K562 (cell line): ENCODE data around the gene NKD1. TPM values are rescaled to one million over a fixed set of nuclear protein-coding genes. Genes with fewer than 3 reads are reported as not detected.

ENCODE experiments used
- ATAC-seq: fragments of 200-7000 bp; cut with Tn5 transposase; 3 replicates; pipeline ENCODE4 v1.9.1; 2020; ENCODE audit warnings: moderate library complexity
- BruUV-seq: library from RNA; stranded (reverse); fragments of 400-500 nt; replicated peaks from 2 replicates; lab custom pipeline; 2021; lab: Mats Ljungman, UMichigan
- CTCF ChIA-PET: fragments of 300-600 bp; formaldehyde crosslinking; extraction: SDS; loops from one replicate; lab custom pipeline; 2021; ENCODE audit warnings: low intra/inter-chr PET ratio; lab: Yijun Ruan, JAX
- POLR2A ChIA-PET: fragments of 300-600, 350-650 bp; sonication (Branson Sonifier 250); formaldehyde crosslinking; extraction: SDS; loops from one replicate; lab custom pipeline; 2021; ENCODE audit warnings: antibody characterized with exemption, inconsistent platforms; lab: Yijun Ruan, JAX
- DNase-seq, 4 experiments: peaks; one replicate each; pipeline versions ENCODE4 v3.0.0 to v3.0.0-alpha.2; 2011 to 2018; ENCODE audit warnings: low spot score in 3 of 4, mixed read lengths in 3 of 4; ENCODE audit errors: extremely low read depth in 1 of 4
- FAIRE-seq: peaks from 2 replicates; lab custom pipeline; 2011; peaks lifted over from hg19 to GRCh38; lab: Jason Lieb, UNC
- H2AFZ ChIP-seq: 2 replicates; pipeline ENCODE4 v1.6.0; 2011; ENCODE audit warnings: low read depth, low read length, control low read depth, inconsistent platforms
- H3K27ac ChIP-seq: fragments of 200-600 bp; 3 replicates; pipeline ENCODE4 v1.8.0; 2011; ENCODE audit warnings: low read depth, mild to moderate bottlenecking, control low read depth, inconsistent platforms, low read length, moderate library complexity, mixed read lengths; ENCODE audit errors: extremely low read depth
- H3K27me3 ChIP-seq, 2 experiments: fragments of 300-600 bp in 1 of 2; 2 replicates in 1 of 2; 3 replicates in 1 of 2; pipeline versions ENCODE4 v1.6.0 to v1.8.0; 2011; ENCODE audit warnings: inconsistent platforms in 2 of 2, low read length in 2 of 2, mild to moderate bottlenecking in 1 of 2, mixed read lengths in 1 of 2, moderate library complexity in 1 of 2; ENCODE audit not compliant: control insufficient read depth in 2 of 2, insufficient read depth in 2 of 2
- H3K36me3 ChIP-seq: fragments of 300-600 bp; 3 replicates; pipeline ENCODE4 v1.8.0; 2011; ENCODE audit warnings: mild to moderate bottlenecking, low read length, inconsistent platforms; ENCODE audit not compliant: control insufficient read depth, insufficient read depth
- H3K4me1 ChIP-seq, 2 experiments: fragments of 200-600 bp in 1 of 2; replicated peaks in 1 of 2; 2 replicates in 1 of 2; 3 replicates in 1 of 2; pipeline versions ENCODE4 v1.5.1 to v1.8.0; 2011; ENCODE audit warnings: inconsistent platforms in 2 of 2, low read length in 2 of 2, mild to moderate bottlenecking in 1 of 2, mixed read lengths in 1 of 2, moderate library complexity in 1 of 2; ENCODE audit not compliant: control insufficient read depth in 2 of 2, insufficient read depth in 2 of 2
- H3K4me2 ChIP-seq: 2 replicates; pipeline ENCODE4 v1.6.1; 2011; ENCODE audit warnings: low read length, control low read depth, inconsistent platforms, mixed read lengths; ENCODE audit not compliant: insufficient read depth
- H3K4me3 ChIP-seq: fragments of 200-600 bp; sonication (generic), shearing (Covaris generic); 2 replicates; pipeline ENCODE4 v1.5.1; 2016; ENCODE audit warnings: control low read depth, inconsistent platforms
- H3K79me2 ChIP-seq: fragments of 200-600 bp; 3 replicates; pipeline ENCODE4 v1.8.0; 2011; ENCODE audit warnings: low read length, inconsistent platforms; ENCODE audit not compliant: control insufficient read depth, insufficient read depth
- H3K9ac ChIP-seq, 2 experiments: 2 replicates each; pipeline versions ENCODE4 v1.6.0 to v1.6.1; 2011; ENCODE audit warnings: low read depth in 2 of 2, low read length in 2 of 2, control low read depth in 1 of 2, inconsistent platforms in 1 of 2, mild to moderate bottlenecking in 1 of 2, mixed read lengths in 1 of 2; ENCODE audit not compliant: insufficient read depth in 1 of 2
- H3K9me1 ChIP-seq: one replicate; pipeline ENCODE4 v1.6.0; 2011; ENCODE audit warnings: inconsistent platforms, mild to moderate bottlenecking, low read length, moderate library complexity; ENCODE audit not compliant: control insufficient read depth, insufficient read depth
- H3K9me3 ChIP-seq: replicated peaks from 2 replicates; pipeline ENCODE4 v1.5.1; 2011; ENCODE audit warnings: low read depth, low read length, inconsistent platforms; ENCODE audit not compliant: control insufficient read depth, insufficient read depth
- H4K20me1 ChIP-seq: replicated peaks from 2 replicates; pipeline ENCODE4 v1.6.1; 2011; ENCODE audit warnings: low read length, inconsistent platforms, mixed read lengths; ENCODE audit not compliant: control insufficient read depth, insufficient read depth
- CREBBP ChIP-seq: IDR thresholded peaks from one replicate; pipeline ENCODE4 v1.6.1; 2012; ENCODE audit warnings: low read depth, mild to moderate bottlenecking, control low read depth, inconsistent platforms, low read length
- CSDE1 ChIP-seq, 2 experiments: fragments of 450-650 bp; IDR thresholded peaks; 2 replicates each; pipeline ENCODE4 v1.6.1; 2016; ENCODE audit warnings: mild to moderate bottlenecking in 1 of 2
- DACH1 ChIP-seq: fragments of 450-650 bp; IDR thresholded peaks from 2 replicates; pipeline ENCODE4 v1.6.1; 2018; ENCODE audit not compliant: partially characterized antibody
- DLX4 ChIP-seq: fragments of 250-450 bp; sonication (Bioruptor Pico); IDR thresholded peaks from 2 replicates; pipeline ENCODE4 v1.6.1; 2021; ENCODE audit warnings: mild to moderate bottlenecking
- MAFK ChIP-seq: IDR thresholded peaks from 2 replicates; pipeline ENCODE4 v1.6.1; 2011; ENCODE audit warnings: low read length, improper control_type of control experiment
- NR2C2 ChIP-seq, 2 experiments: fragments of 200-800 bp in 1 of 2; sonication (Bioruptor generic) in 1 of 2; sonication (generic) in 1 of 2; formaldehyde crosslinking in 1 of 2; IDR thresholded peaks; 2 replicates each; pipeline versions ENCODE4 v1.6.1 to v1.8.0; 2016 to 2022; ENCODE audit warnings: mild to moderate bottlenecking in 1 of 2, missing compliant biosample characterization in 1 of 2, missing genetic modification characterization in 1 of 2, missing genetic modification reagents in 1 of 2
- PRMT5 ChIP-seq: sonication (generic); formaldehyde crosslinking; IDR thresholded peaks from 2 replicates; pipeline ENCODE4 v1.5.0; 2020; ENCODE audit warnings: missing genetic modification reagents
- RBBP5 ChIP-seq: fragments of 200-600 bp; sonication (generic); IDR thresholded peaks from 2 replicates; pipeline ENCODE4 v1.6.1; 2012; ENCODE audit warnings: borderline replicate concordance, mild to moderate bottlenecking, low read length, control low read depth, inconsistent platforms; ENCODE audit not compliant: insufficient read depth, poor library complexity, severe bottlenecking
- SFPQ ChIP-seq: fragments of 200-400 bp; formaldehyde crosslinking; IDR thresholded peaks from 2 replicates; pipeline ENCODE4 v1.6.1; 2017; ENCODE audit warnings: mild to moderate bottlenecking, low read depth, low read length, moderate library complexity
- SOX6 ChIP-seq: fragments of 450-650 bp; IDR thresholded peaks from 2 replicates; pipeline ENCODE4 v1.6.1; 2014; ENCODE audit warnings: mild to moderate bottlenecking
- TCF7 ChIP-seq: sonication (generic); IDR thresholded peaks from 2 replicates; pipeline ENCODE4 v1.6.1; 2016; ENCODE audit warnings: antibody characterized with exemption, borderline replicate concordance
- WGBS: fragments of 100-300 bp; shearing (Covaris generic); methylation state at CpG from one replicate; pipeline ENCODE4 v1.1.6; 2016; ENCODE audit warnings: low coverage, mixed read lengths; ENCODE audit not compliant: insufficient coverage; ENCODE audit errors: missing lambda C conversion rate; 5-methylcytosine and 5-hydroxymethylcytosine counted together
- in situ Hi-C: fragments of 300-500 bp; cut with MboI; formaldehyde crosslinking; loops from 4 replicates; pipeline ENCODE4 v1.15.0; 2018; ENCODE audit warnings: inconsistent platforms, mixed read lengths
- intact Hi-C: fragments of 100-400 bp; cut with micrococcal nuclease; formaldehyde crosslinking; loops from 2 replicates; pipeline ENCODE4 v1.14.2; 2022
- polyA plus RNA-seq, 8 experiments: library from polyadenylated mRNA; depleted of rRNA in 4 of 8; stranded (reverse) in 5 of 8; unstranded in 3 of 8; fragments of >200 nt; fragmentation: Nextera tagmentation in 2 of 8; fragmentation: Illumina TruSeq in 1 of 8; extraction: Ambion mirVana in 2 of 8; extraction: Trizol in 1 of 8; gene quantifications; 2 replicates each; pipeline versions ENCODE4 v1.2.1 to v1.2.3, GENCODE V29; 2011 to 2014; ENCODE audit warnings: inconsistent platforms in 1 of 8, missing spikeins in 1 of 8
- total RNA-seq, 7 experiments: library from RNA; depleted of rRNA in 6 of 7; stranded (reverse); fragments of >200 nt in 6 of 7; fragmentation: Illumina TruSeq in 2 of 7; extraction: Trizol in 2 of 7; gene quantifications; 2 replicates each; pipeline versions ENCODE4 v1.2.1 to v1.2.3, GENCODE V29; 2011 to 2021; ENCODE audit warnings: low replicate concordance in 1 of 7
- TF ChIP-seq, protein P1 (sequence below): sonication (generic); formaldehyde crosslinking; IDR thresholded peaks from 2 replicates; pipeline ENCODE4 v1.8.1; 2023; ENCODE audit warnings: mild to moderate bottlenecking, missing genetic modification reagents
- TF ChIP-seq, protein P2 (sequence below): fragments of 200-800 bp; sonication (Bioruptor generic); IDR thresholded peaks from 2 replicates; pipeline ENCODE4 v1.6.1; 2017; ENCODE audit warnings: missing genetic modification characterization, missing compliant biosample characterization

Gene NKD1
- total and polyA plus RNA-seq, 9 of the 15 experiments (the other 6 are each of a cell fraction or from before 2014, with no cell fraction given), result under 0.01 to 0.24 (median 0.04) TPM; not detected in 2

DNA sequence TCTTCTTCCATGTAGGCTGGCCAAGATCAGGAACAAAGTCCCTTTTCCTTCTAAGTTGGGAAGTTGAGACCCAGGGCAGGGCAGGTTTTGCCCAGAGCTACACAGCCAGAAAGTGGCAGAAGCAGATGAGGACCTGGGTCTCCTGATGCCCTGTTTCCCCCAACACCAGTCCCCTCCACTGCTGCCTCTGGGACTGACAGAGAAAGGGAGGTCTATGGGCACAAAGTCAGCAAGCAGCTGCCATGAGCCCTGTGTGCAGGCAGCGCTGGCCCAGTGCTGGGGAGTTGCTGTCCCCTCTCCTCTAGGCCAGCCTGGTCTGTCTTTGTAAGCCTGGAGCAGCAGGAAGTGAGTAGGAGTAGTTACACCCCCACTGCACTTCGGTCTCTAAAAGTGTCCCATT, 46.9 kb upstream of the NKD1 start:
- ATAC-seq, result no peak
- H3K27ac ChIP-seq, result no peak overlapping the region
- peaks cover 12 to 48% of the 10 kb centered on the region in 2 experiments; a peak in 4 of 5 replicates for H3K27me3 ChIP-seq
- no peaks in the 10 kb centered on the region for H3K9me1 ChIP-seq
- H3K4me2 ChIP-seq, result no peak overlapping the region
- H4K20me1 ChIP-seq, result no peaks in the 10 kb centered on the region
- POLR2A ChIA-PET, result no interaction called here
- WGBS, result 5% methylated on average over 2 of the region's 2 CpGs
- TF ChIP-seq NR2C2 (CRISPR knock-in tag; IDR thresholded peaks at IDR 0.05), result no peak
- no peak for TF ChIP-seq NR2C2 (tag; IDR thresholded peaks at IDR 0.05)
- no peak for TF ChIP-seq CSDE1 (IDR thresholded peaks at IDR 0.05)
- TF ChIP-seq SFPQ, result no peak
- no peak for TF ChIP-seq DACH1
- TF ChIP-seq, protein P1, sequence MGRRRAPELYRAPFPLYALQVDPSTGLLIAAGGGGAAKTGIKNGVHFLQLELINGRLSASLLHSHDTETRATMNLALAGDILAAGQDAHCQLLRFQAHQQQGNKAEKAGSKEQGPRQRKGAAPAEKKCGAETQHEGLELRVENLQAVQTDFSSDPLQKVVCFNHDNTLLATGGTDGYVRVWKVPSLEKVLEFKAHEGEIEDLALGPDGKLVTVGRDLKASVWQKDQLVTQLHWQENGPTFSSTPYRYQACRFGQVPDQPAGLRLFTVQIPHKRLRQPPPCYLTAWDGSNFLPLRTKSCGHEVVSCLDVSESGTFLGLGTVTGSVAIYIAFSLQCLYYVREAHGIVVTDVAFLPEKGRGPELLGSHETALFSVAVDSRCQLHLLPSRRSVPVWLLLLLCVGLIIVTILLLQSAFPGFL (CRISPR knock-in tag), result no peak
- no peak for TF ChIP-seq DLX4 (CRISPR knock-in tag)
- no peak for TF ChIP-seq SOX6
- TF ChIP-seq PRMT5 (CRISPR knock-in tag), result no peak
- no peak for TF ChIP-seq MAFK
- TF ChIP-seq CREBBP, result no peak
- TF ChIP-seq, protein P2, sequence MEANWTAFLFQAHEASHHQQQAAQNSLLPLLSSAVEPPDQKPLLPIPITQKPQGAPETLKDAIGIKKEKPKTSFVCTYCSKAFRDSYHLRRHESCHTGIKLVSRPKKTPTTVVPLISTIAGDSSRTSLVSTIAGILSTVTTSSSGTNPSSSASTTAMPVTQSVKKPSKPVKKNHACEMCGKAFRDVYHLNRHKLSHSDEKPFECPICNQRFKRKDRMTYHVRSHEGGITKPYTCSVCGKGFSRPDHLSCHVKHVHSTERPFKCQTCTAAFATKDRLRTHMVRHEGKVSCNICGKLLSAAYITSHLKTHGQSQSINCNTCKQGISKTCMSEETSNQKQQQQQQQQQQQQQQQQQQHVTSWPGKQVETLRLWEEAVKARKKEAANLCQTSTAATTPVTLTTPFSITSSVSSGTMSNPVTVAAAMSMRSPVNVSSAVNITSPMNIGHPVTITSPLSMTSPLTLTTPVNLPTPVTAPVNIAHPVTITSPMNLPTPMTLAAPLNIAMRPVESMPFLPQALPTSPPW (CRISPR knock-in tag), result no peak
- no peak for TF ChIP-seq RBBP5
- TF ChIP-seq TCF7, result no peak
- intact Hi-C loops (no loop called here), in situ Hi-C loops (loop anchor here (25.0 kb wide), 1 partner anchor 289 kb away; no protein-coding TSS in a partner anchor)
- no peak for FAIRE-seq
- BruUV-seq, result no TSS peak
- CTCF ChIA-PET, result no interaction called here
- H3K9ac ChIP-seq, result no peak overlapping the region
- no peaks in the 10 kb centered on the region for H3K36me3 ChIP-seq
- H3K4me1 ChIP-seq, result no peaks in the 10 kb centered on the region; a peak in 1 of 5 replicates
- no peaks in the 10 kb centered on the region for H3K79me2 ChIP-seq
- H3K9me3 ChIP-seq, result no peaks in the 10 kb centered on the region
- no peak overlapping the region for H2AFZ ChIP-seq
- H3K4me3 ChIP-seq, result no peak overlapping the region
- DNase-seq, result no peak
